Measurements from ENCODE around the gene PRRT3.

- TF ChIP-seq, protein P1, sequence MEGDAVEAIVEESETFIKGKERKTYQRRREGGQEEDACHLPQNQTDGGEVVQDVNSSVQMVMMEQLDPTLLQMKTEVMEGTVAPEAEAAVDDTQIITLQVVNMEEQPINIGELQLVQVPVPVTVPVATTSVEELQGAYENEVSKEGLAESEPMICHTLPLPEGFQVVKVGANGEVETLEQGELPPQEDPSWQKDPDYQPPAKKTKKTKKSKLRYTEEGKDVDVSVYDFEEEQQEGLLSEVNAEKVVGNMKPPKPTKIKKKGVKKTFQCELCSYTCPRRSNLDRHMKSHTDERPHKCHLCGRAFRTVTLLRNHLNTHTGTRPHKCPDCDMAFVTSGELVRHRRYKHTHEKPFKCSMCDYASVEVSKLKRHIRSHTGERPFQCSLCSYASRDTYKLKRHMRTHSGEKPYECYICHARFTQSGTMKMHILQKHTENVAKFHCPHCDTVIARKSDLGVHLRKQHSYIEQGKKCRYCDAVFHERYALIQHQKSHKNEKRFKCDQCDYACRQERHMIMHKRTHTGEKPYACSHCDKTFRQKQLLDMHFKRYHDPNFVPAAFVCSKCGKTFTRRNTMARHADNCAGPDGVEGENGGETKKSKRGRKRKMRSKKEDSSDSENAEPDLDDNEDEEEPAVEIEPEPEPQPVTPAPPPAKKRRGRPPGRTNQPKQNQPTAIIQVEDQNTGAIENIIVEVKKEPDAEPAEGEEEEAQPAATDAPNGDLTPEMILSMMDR (IDR thresholded peaks at IDR 0.05), result no peak
- TF ChIP-seq GABPA (IDR thresholded peaks at IDR 0.05; ENCODE audit: low read depth), result no peak
- TF ChIP-seq JUND (IDR thresholded peaks at IDR 0.05), result no peak
- TF ChIP-seq CHD2 (IDR thresholded peaks at IDR 0.05; ENCODE audit: low read length, partially characterized antibody), result no peak
- no peak for TF ChIP-seq GATA2 (CRISPR knock-in tag; IDR thresholded peaks at IDR 0.05)
- TF ChIP-seq USF2 (IDR thresholded peaks at IDR 0.05; ENCODE audit: borderline replicate concordance, low read depth, low read length), result no peak
- TF ChIP-seq RAD21 (IDR thresholded peaks at IDR 0.05; ENCODE audit: low read length), result no peak
- TF ChIP-seq REST (IDR thresholded peaks at IDR 0.05; ENCODE audit: low read depth, low read length), result no peak
Measured at GRCh38 chr3:9898467-9899241, 53.6 kb downstream of the PRRT3 start.

All from SK-N-SH (cell line).